Upper lobe of right lung (tissue), 1 donor: Measurements from ENCODE around the gene KRT33B. TPM values are rescaled to one million over a fixed set of nuclear protein-coding genes. Genes with fewer than 3 reads are reported as not detected.
"Not testable (repeated sequence)": the region's sequence is repeated elsewhere in the genome, so short reads cannot be mapped to it uniquely, and the experiment has no call there.

Source experiments
- ATAC-seq: fragments of 200-7000 bp; cut with Tn5 transposase; one replicate; pipeline ENCODE4 v1.9.1; 2020; ENCODE audit warnings: mild to moderate bottlenecking, moderate library complexity
- DNase-seq: peaks from one replicate; pipeline ENCODE4 v3.0.0-alpha.2; 2020
- H3K27ac ChIP-seq: fragments of 200-600 bp; one replicate; pipeline ENCODE4 v1.8.0; 2022
- H3K27me3 ChIP-seq: fragments of 200-600 bp; one replicate; pipeline ENCODE4 v1.8.0; 2022; ENCODE audit warnings: mild to moderate bottlenecking
- H3K36me3 ChIP-seq: fragments of 200-600 bp; one replicate; pipeline ENCODE4 v1.8.0; 2022
- H3K4me1 ChIP-seq: fragments of 200-600 bp; one replicate; pipeline ENCODE4 v1.8.0; 2022
- H3K4me3 ChIP-seq: fragments of 200-600 bp; one replicate; pipeline ENCODE4 v1.8.0; 2022; ENCODE audit warnings: mild to moderate bottlenecking
- H3K9me3 ChIP-seq: fragments of 200-600 bp; one replicate; pipeline ENCODE4 v1.8.0; 2022
- intact Hi-C: fragments of 100-400 bp; cut with DNase I; formaldehyde crosslinking; loops from one replicate; pipeline ENCODE4 v1.11.0; 2022
- total RNA-seq: library from RNA; stranded (reverse); fragmentation: NEBNext Ultra II Directional; extraction: Animal tissue kit (Norgen Biotek cat#: 25700); gene quantifications from one replicate; pipeline ENCODE4 v1.2.1, GENCODE V29; 2021
- TF ChIP-seq, protein P1 (sequence below): fragments of 200-600 bp; IDR thresholded peaks from one replicate; pipeline ENCODE4 v1.8.0; 2022; ENCODE audit warnings: antibody characterized with exemption
- donor health status: DM: no; HTN: yes; CAD: no; lungs with severe emphysema.

The KRT33B gene
- total RNA-seq, 1 donor from 2014 or later = not detected

DNA sequence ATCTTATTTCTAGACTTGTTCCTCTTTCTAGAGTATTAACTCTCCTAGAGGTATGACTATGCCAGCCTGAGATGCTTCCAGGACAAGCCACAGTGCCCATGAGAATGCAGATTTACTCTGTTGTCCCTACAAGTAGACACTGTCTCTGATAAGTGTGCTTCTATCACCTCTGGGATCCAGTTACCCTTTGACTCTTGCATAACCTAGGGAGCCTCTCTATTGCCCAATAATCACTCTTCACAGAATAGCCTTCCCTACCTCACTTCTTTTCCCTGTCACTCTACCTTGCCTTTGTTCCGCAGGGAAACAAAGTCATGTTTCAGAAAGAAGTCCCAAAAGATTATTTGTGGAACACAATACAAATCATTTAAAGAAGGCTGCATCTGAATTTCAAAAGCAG is 14.1 kb upstream of the KRT33B start:
- Histone ChIP-seq H3K9me3 (peaks cover 9% of the 10 kb centered on the region), H3K4me1 (no peaks in the 10 kb centered on the region), H3K27ac (no peak overlapping the region), H3K4me3 (no peak overlapping the region), H3K36me3 (no peaks in the 10 kb centered on the region), H3K27me3 (peaks cover 5% of the 10 kb centered on the region)
- intact Hi-C loops = no loop called here
- no peak for DNase-seq
- TF ChIP-seq, protein P1, sequence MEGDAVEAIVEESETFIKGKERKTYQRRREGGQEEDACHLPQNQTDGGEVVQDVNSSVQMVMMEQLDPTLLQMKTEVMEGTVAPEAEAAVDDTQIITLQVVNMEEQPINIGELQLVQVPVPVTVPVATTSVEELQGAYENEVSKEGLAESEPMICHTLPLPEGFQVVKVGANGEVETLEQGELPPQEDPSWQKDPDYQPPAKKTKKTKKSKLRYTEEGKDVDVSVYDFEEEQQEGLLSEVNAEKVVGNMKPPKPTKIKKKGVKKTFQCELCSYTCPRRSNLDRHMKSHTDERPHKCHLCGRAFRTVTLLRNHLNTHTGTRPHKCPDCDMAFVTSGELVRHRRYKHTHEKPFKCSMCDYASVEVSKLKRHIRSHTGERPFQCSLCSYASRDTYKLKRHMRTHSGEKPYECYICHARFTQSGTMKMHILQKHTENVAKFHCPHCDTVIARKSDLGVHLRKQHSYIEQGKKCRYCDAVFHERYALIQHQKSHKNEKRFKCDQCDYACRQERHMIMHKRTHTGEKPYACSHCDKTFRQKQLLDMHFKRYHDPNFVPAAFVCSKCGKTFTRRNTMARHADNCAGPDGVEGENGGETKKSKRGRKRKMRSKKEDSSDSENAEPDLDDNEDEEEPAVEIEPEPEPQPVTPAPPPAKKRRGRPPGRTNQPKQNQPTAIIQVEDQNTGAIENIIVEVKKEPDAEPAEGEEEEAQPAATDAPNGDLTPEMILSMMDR = no peak
- ATAC-seq = no peak

DNA sequence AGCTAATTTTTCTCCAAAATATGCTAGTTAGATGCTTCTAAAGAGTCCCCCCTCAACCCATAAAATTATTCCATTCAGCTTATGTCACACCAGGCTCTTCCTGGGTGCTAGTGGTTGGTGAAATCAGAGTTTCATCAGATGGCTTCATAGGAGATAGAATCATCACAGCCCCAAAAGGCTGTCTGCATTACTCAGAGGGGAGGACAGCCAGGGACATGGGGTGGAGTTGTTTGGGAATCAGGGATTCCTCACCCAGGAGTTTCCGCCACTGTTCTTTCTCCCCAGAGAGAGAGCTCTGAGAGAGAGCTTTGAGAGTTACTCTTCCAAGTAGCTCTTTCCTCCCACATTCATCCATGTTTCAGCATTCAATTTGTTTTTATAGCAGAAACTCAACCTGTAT is 12.8 kb upstream of the KRT33B start:
- Histone ChIP-seq H3K36me3 (no peaks in the 10 kb centered on the region), H3K9me3 (peaks cover 9% of the 10 kb centered on the region), H3K27ac (no peak overlapping the region), H3K4me3 (no peak overlapping the region), H3K4me1 (no peaks in the 10 kb centered on the region), H3K27me3 (peaks cover 5% of the 10 kb centered on the region)
- ATAC-seq (no peak), DNase-seq (no peak)
- intact Hi-C loops = no loop called here
- TF ChIP-seq, protein P1 = no peak

DNA sequence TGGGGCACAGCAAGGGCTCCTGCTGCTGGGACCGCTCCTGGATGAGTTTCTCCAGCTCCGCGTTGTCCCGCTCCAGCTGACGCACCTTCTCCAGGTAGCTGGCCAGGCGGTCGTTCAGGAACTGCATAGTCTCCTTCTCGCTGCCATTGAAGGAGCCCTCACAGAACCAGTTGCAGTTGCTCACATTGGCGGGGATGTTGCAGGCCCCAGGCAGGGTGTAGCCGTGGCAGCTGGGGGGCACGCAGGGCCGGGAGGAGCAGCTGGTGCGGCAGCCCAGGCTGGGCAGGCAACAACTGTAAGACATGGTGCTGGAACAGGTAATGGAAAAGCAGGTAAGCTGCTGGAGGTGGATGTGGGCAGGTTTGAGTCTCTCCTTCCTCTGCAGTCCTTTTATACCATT is 12.3 kb upstream of the KRT33B start, which contains the start of gene KRT34:
Gene KRT34, minus strand, starts transcription at position 364 of the 400 bp plus-strand sequence. Its CDS starts 60 bp downstream, at position 304.
- H3K4me1 ChIP-seq, DNase-seq, H3K36me3 ChIP-seq, H3K27ac ChIP-seq, H3K4me3 ChIP-seq, intact Hi-C loops, ATAC-seq, H3K27me3 ChIP-seq, H3K9me3 ChIP-seq: not testable (repeated sequence)

DNA sequence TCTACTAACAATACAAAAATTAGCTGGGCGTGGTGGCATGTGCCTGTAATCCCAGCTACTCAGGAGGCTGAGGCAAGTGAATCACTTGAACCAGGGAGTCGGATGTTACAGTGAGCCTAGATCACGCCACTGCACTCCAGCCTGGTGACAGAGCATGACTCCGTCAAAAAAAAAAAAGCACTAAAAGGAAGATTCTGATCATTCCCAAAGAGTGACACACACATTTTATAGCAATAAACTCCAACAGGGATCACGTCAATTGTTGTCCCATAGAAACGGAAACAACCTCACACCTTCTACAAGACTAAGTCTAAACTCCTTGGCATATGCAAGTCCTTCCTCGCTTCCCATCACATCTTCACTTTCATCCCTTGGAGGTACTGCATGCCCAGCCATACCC is 10.5 kb upstream of the KRT33B start:
- ATAC-seq, H3K9me3 ChIP-seq, DNase-seq, H3K4me3 ChIP-seq, H3K27ac ChIP-seq, intact Hi-C loops, H3K4me1 ChIP-seq, H3K27me3 ChIP-seq, H3K36me3 ChIP-seq: not testable (repeated sequence)

DNA sequence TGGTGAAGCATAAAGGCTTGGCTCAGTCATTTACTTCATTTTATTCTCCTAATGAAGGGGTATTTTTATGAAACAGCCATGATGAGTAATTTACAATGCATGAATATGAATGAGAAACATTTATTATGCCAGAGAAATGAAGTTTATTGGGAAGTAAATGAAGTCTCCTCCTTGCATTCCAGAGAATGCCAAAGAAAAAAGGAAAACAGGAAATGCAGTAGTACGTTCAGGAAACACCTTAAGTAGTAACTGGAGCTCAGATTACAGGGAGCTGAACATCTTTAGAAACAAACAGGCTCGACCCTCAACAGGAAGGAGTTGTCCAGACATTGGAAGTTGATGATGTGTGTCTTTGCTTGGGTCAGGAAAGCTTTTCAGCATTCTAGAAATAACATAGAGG is 7.9 kb upstream of the KRT33B start:
- Histone ChIP-seq H3K27me3 (no peaks in the 10 kb centered on the region), H3K27ac (no peak overlapping the region), H3K9me3 (no peaks in the 10 kb centered on the region), H3K4me1 (no peaks in the 10 kb centered on the region), H3K36me3 (no peaks in the 10 kb centered on the region), H3K4me3 (no peak overlapping the region)
- DNase-seq (no peak), ATAC-seq (no peak)
- TF ChIP-seq, protein P1 = no peak
- intact Hi-C loops = no loop called here

DNA sequence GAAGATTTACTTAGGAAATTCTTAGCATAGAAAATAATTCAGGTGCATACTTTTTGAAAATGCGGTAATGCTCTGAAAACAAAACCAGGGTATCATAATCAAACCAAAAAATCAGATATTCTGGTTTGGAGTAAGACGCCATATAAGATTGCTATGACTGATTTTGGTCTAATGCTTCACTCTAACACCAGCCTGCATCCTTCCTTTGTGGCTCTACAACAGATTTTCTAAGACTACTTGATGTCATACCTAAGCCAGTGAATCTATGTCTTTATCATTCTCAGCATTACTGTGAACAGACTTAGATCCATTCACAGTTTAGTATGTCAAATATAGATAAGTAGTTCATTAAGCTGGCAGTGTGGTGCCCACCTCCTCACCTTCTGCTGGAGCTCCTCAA is 590 bp downstream of the KRT33B start:
- ATAC-seq (no peak), DNase-seq (no peak)
- H3K27ac ChIP-seq = no peak overlapping the region
- H3K4me1 ChIP-seq = no peaks in the 10 kb centered on the region
- H3K36me3 ChIP-seq = no peaks in the 10 kb centered on the region
- no peaks in the 10 kb centered on the region for H3K27me3 ChIP-seq
- H3K4me3 ChIP-seq = no peak overlapping the region
- TF ChIP-seq, protein P1 = no peak
- intact Hi-C loops = no loop called here
- H3K9me3 ChIP-seq = no peaks in the 10 kb centered on the region

DNA sequence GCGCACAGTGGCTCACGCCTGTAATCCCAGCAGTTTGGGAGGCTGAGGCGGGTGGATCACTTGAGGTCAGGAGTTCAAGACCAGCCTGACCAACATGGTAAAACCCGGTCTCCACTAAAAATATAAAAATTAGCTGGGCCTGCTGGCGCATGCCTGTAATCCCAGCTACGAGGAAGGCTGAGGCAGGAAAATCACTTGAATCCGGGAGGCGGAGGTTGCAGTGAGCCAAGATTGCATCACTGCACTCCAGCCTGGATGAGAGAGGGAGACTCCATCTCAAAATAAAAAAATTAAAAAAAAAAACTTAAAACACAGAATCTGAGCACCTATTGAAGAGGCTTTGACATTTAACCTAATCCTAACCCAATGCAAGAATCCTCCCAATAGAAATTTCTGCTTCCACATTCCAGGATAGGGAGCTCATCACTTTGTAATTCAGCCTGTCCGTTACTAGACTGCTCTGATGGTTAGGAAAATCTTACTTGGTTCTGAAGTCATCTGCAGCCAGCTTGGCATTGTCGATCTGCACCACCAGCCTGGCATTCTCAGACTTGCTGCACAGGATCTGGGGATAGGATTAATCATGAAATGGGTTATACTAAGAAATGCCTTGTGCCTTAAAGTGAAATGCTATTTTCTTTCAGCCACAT is 2.1 kb downstream of the KRT33B start:
- Histone ChIP-seq H3K4me3 (no peak overlapping the region), H3K36me3 (no peaks in the 10 kb centered on the region), H3K4me1 (no peaks in the 10 kb centered on the region), H3K9me3 (no peaks in the 10 kb centered on the region), H3K27ac (no peak overlapping the region), H3K27me3 (no peaks in the 10 kb centered on the region)
- ATAC-seq (no peak), DNase-seq (no peak)
- TF ChIP-seq, protein P1 = no peak
- intact Hi-C loops = no loop called here
